Measurements from ENCODE around the gene PWWP2A. TPM values are rescaled to one million over a fixed set of nuclear protein-coding genes. Genes with fewer than 3 reads are reported as not detected.
"Not testable (repeated sequence)": the region's sequence is repeated elsewhere in the genome, so short reads cannot be mapped to it uniquely, and the experiment has no call there.

The PWWP2A gene
- polyA plus RNA-seq (ENCODE audit: insufficient read length): 15.3 TPM

GRCh38 chr5:160119142-160119904 lies at the start of gene PWWP2A:
Gene PWWP2A (minus strand): TSS chr5:160119450. CDS start chr5:160119388, 62 bp downstream.
- peak; percentile 100 for DNase-seq

- no peak for DNase-seq
These were observed 48.4 kb upstream of the PWWP2A start for GRCh38 chr5:160167624-160168165.

- no peak for DNase-seq
These were observed 47.8 kb upstream of the PWWP2A start for GRCh38 chr5:160166973-160167623.

- DNase-seq: no peak
These were observed 47.1 kb upstream of the PWWP2A start for GRCh38 chr5:160166069-160166972.

- DNase-seq: peak; percentile 59
These were observed 46.2 kb upstream of the PWWP2A start for GRCh38 chr5:160165137-160166068.

GRCh38 chr5:160162910-160163309 lies 43.7 kb upstream of the PWWP2A start:
- DNase-seq: no peak

- no peak for DNase-seq
These were observed 42.4 kb upstream of the PWWP2A start for GRCh38 chr5:160161626-160162025.

GRCh38 chr5:160160875-160161274 lies 41.6 kb upstream of the PWWP2A start:
- DNase-seq: not testable (repeated sequence)

- no peak for DNase-seq
These were observed 40.9 kb upstream of the PWWP2A start for GRCh38 chr5:160159991-160160792.

- no peak for DNase-seq
These were observed 38.8 kb upstream of the PWWP2A start for GRCh38 chr5:160158087-160158486.

GRCh38 chr5:160155017-160155750 lies 35.9 kb upstream of the PWWP2A start:
- DNase-seq: no peak

GRCh38 chr5:160152901-160153300 lies 33.7 kb upstream of the PWWP2A start:
- no peak for DNase-seq

- no peak for DNase-seq
These were observed 33.0 kb upstream of the PWWP2A start for GRCh38 chr5:160152287-160152686.

GRCh38 chr5:160151017-160151416 lies 31.8 kb upstream of the PWWP2A start:
- DNase-seq: no peak

GRCh38 chr5:160150381-160150780 lies 31.1 kb upstream of the PWWP2A start:
- no peak for DNase-seq

- DNase-seq: not testable (repeated sequence)
These were observed 25.2 kb upstream of the PWWP2A start for GRCh38 chr5:160144436-160144835.

- DNase-seq: no peak
These were observed 15.1 kb upstream of the PWWP2A start for GRCh38 chr5:160134332-160134731.

- no peak for DNase-seq
These were observed 14.7 kb upstream of the PWWP2A start for GRCh38 chr5:160133918-160134304.

- peak; percentile 23 for DNase-seq
These were observed 14.0 kb upstream of the PWWP2A start for GRCh38 chr5:160133071-160133917.

Data from hindlimb muscle (tissue), 1 donor.